Right kidney (tissue), 1 donor: Measurements from ENCODE around the gene BNIP3.
A peak's percentile ranks its signal among the peaks of the same experiment; 100 is the strongest.
"Not testable (repeated sequence)": the region's sequence is repeated elsewhere in the genome, so short reads cannot be mapped to it uniquely, and the experiment has no call there.

Source experiments
- DNase-seq: peaks from one replicate; pipeline ENCODE4 v3.0.0-alpha.2; 2016

Gene BNIP3

DNA sequence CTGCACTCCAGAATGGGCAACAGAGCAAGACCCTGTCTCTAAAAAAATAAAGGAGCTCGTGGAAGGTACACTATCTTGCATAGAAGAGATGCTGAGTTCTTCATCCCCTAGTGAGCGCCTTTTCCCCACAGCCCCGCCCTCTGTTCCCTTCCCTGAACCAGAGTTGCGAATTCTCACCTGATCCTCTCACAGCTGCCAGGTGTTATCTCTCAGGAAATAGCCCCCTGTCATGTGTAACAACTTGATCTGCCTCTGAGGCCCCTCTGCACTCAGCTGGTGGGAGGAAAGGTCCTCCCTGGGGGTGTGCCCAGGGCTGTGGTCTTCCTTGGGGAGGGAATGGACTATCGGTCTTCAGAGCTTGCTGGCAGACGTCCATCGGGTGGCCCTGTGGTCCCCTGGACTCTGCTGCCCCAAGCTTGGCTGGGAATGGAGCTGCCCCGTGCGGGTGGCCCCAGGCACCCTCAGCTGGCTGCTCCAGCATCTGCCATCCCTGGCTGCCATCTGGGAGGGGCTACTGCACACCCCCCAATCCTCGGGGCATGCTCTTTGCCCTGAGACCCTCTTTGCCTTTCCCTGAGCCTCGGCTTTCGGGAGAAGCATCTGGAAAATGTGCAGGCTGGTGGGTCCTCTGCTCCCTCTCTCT is 21.7 kb upstream of the BNIP3 start:
- DNase-seq, result no peak

DNA sequence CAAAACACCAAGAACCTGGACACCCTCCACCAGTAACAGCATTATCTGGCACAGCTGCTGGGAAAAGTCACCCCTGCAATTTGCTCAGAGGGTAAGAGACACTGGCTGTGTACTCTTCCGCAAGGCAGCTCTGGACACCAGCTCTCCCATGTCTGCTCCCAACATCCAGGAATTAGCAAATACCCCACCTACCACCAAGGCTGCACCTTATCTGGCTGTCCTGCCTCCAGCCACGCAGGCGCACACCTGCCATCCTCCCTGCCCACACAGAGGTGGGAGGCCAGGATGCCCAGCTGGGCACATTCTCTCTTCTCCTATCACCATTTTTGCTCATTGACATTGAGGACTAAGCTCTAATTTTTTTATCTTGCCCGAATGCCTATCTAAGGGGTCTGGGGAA is 20.3 kb upstream of the BNIP3 start:
- DNase-seq, result no peak

GRCh38 chr10:132001238-132001972 is 19.7 kb upstream of the BNIP3 start:
- DNase-seq, result no peak

DNA sequence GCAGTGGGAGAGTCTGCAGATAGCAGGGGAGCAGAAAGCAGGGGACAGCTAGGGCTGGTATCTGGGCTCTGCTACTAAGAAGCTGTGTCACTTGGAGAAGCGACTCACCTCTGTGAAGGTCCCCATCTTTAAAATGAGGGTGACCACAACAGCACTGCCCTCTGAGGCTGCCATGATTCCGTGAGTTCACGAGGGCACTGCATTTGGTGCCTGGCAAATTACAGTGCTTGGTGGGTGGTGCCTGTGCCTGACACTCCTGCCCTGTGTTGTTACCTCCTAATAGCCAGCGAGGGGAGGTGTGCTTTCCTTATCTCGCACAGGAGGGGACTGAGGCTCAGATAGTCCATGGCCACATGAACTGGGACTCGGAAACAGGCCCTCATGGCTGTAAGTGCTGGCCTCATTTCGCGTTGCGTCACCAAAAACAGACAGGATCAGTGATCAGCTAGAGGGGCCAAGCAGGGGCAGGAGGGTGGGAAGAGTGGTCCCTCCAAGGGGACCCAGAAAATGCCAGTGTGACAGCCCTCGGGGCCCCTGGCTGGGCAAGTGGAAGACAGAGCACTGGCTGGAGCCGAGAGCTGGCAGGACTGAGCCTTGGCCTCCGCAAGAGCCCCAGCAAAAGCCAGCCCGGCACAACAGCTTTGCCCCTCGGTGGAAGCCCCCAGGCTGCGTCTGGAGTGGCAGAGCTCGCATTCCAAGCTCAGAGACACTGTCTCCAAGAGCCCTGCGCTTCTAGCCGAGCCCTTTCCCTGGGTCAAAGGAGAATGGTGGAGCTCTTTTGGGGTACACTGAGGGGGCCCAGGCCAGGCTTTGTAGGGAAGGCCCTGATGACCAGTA is 17.3 kb upstream of the BNIP3 start:
- DNase-seq, result no peak

DNA sequence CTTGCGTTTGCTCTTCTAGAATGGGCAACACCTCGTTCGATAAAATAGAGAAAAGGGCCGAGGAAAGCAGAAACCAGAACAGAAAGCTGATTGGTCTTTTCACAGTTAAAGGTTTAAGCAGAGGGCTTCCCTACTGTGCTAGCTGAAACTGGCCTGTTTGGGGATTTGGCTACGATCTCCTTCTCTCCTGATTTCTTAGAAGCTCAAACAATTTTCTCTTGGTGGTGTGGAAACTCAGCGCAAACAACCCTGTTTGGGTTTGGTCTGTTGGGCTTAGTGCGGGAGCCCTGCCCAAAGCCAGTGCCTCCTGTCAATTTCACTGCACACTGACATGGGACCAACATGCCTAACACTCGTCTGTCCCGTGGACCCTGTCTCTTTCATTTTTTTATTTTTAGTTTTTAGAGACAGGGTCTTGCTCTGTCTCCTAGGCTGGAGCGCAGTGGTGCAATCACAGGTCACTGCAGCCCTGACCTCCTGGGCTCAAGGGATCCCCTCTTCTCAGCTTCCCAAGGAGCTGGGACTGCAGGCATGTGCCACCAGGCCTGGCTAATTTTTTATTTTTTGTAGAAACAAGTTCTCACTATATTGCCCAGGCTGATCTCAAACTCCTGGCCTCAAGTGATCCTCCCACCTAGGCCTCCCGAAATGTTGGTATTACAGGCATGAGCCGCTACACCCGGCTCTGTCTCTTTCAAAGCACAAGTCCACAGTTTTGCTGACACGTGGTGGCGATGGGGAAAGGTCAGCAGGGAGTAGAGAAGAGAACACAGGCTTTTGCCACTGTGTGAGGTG is 16.5 kb upstream of the BNIP3 start:
- DNase-seq, result no peak

GRCh38 chr10:131997366-131998049 is 15.8 kb upstream of the BNIP3 start:
- no peak for DNase-seq

DNA sequence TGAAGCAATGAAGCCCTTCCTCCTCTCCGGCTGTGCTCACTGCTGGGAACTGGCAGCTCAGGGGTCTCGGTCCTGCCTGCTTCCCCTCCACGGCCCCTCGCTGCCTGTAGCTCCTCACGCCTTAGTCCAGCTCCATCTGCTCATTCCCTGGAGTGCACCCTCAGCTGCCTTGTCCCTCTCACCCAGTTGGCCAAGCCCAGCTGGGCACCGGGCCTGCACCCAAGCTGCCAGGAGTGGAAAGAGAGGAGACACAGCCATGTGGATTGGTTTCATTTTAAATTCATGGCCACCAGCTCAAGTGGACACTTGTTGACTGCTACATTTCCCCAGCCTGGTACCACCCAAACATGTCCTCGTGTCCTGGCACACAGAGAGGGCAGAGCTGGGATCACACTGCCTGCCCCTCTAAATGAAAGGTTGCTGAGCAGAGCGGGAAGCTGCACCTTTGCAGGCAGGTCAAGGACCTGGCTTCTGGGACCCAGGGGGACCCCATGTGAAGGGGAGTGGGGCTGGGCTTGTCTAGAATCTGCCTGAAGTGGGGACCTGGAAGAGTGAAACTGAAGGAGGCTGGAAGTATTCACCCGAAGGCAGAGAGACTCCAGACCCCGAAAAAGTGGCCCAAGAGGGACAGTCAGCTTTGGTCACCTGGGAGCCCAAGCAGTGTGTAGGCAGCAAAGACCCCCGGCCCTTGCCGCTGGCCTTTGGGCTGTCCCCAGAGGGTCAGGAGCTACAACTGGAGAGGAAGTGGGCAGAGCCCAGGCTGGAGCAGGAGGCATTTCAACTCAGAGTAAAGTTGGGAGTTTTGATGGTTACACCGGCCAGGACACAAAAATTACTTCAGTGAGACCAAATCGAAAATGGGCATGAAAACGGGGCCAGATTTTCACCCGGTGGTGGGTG is 15.0 kb upstream of the BNIP3 start:
- no peak for DNase-seq

DNA sequence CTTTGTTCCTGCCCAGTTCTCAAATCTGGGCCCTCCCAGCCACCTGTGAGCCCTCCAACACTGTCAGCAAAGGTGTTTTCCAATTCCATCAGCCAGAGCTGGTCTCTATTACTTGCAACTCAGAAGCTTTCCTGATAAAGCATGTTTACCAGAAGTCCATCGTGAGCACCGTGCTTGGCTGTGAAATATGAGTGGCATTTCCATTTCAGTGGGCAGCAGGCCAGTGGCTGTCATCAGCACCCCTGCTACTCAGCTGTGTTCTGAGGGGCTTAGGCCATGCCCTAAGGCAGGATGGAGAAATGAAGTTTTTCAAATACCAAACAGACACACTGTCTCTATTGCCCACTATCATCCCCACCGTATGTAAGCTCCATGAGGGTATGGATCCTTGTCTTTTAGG is 12.7 kb upstream of the BNIP3 start:
- no peak for DNase-seq

GRCh38 chr10:131993275-131993674 is 11.6 kb upstream of the BNIP3 start:
- DNase-seq, result no peak

DNA sequence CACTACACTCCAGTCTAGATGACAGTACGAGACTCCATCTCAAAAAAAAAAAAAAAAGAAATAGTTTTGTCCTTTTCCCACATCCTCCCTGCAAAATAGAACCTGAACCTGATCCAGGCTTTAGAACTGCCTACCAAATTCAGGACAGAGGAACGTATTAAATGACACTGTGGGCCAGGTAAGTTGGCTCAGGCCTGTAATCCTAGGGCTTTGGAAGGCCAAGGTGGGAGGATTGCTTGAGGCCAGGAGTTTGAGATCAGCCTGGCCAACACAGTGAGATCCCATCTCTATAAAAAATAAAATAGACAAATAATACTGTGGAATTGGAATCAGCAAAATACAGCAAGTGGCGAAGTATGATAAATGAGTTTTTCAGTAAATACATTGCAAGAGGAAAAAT is 10.0 kb upstream of the BNIP3 start:
- DNase-seq, result no peak

GRCh38 chr10:131987786-131988185 is 6.1 kb upstream of the BNIP3 start:
- not testable (repeated sequence) for DNase-seq

DNA sequence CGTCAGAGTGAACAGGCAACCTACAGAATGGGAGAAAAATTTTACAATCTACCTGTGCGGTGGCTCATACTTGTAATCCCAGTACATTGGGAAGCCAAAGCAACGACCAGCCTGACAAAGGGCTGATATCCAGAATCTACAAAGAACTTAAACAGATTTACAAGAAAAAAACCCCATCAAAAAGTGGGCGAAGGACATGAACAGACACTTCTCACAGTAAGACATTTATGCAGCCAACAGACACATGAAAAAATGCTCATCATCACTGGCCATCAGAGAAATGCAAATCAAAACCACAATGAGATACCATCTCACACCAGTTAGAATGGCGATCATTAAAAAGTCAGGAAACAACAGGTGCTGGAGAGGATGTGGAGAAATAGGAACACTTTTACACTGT is 5.6 kb upstream of the BNIP3 start:
- DNase-seq, result not testable (repeated sequence)

- not testable (repeated sequence) for DNase-seq
Measured at GRCh38 chr10:131986851-131987250, 5.1 kb upstream of the BNIP3 start.

DNA sequence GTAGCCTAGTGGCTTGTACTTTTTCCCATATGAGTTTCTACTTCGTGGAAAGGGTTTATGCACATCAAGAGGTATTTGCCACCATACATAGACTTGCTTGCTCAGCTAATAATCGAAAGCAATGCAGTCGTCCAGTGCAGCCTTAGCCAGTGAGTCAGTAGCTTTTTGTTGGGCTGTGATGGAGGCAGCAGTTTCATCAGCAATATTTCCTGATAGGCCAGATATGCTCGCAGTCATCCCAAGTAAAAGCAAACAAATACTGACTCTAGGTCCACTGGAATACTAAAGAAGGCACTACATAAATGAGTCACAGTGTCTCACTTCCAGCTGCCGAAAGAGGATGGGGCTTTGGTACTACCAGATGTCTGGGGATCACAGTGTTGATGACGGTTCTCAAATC is 2.1 kb upstream of the BNIP3 start:
- DNase-seq, result no peak

GRCh38 chr10:131982796-131983195 is 1.1 kb upstream of the BNIP3 start:
- no peak for DNase-seq

DNA sequence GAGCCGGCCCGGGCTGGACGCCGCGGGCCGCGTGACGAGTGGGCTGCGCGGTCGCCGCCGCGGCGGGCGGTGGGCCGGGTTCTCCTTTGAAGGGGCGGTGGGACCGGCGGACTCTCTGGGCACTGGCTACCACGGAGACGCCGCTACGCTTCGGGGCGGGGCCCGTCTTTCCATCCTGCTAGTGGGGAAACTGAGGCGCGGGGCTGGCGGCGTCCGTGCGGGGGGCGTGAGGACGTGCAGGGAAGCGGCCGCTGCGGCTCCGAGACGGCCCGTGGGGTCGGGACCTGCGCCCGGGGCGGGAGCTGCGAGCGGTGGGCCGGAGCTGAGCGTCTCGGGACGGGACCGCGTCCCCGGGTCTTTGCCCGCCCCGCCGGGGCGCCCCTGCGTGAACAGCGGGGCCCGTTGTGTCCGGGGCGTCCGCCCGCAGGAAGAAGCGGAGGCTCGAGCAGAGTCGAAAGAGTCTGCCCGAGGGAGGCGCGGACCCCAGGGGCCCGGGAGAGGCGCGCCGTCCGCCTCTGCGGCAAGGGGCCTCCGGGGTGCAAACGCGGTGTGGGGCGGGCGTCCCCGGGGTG is 548 bp upstream of the BNIP3 start:
- DNase-seq, result peak; percentile 79

DNA sequence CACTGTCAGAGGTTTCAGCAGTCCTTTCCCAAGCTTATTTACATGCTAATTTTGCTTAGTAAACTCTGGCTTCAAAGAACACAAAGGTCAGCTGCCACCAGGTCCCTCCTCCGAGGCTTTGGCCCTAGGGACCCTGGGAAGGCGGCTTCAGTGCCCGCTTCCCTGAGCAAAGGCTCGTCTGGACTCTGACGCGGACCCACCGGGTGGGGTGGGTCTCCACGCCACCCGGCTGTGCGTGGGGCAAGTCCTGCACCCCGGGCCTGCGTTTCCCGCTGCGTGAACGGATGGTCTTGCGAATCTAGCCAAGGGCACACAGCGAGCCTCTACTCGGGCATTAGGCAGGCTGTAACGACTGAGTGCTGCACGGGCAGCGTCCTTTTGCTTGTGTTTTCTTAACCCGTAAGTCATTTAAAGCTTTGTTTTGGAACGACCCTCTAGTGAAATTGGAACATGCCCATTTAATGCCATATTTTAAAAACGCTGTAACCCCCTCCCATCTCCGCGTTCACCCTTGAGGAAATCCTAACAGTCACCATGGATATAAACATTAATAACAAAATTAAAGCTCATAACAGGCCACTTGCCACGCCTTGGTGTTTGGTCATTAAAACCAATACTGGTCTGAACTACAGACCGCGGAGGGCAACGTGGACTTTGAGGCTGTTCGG is 828 bp downstream of the BNIP3 start:
- peak; percentile 49 for DNase-seq

DNA sequence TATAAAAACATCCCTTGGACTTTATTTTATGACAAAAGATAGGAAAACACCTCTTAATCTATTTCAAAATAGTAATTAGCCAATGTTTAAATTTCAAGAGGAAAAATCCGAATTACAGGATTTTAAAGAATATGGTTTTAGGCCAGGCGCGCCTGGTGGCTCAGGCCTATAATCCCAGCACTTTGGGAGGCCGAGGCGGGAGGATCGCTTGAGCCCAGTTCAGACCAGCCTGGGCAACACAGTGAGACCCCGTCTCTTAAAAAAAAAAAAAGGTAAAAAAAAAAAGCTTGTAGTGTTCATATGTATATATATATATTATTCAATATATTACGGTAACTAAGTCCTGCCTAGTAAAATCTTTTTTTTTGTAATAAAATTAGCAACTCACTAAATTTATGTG is 1.4 kb downstream of the BNIP3 start:
- DNase-seq, result no peak

DNA sequence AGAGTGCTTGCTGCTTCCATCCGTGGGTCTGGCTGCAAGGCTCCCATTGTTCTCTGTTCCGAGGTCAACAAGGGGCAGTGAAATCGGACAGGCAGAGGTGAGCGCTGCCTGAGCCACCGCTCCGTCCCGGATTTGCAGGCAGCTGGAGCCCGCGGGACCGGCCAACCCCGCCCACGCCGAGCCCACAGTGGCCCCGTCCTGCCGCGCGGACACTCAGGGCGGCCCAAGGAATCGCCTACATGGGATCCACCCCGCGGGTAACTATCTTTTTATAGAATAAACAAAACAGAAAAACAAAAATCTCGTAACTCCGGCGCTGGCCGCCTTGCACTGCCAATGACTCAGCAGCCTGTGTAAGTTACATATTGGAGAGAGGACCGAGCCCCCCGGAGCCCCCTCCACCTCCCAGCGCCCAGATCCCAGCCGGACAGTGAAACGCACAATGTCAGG is 1.9 kb downstream of the BNIP3 start:
- peak; percentile 49 for DNase-seq

DNA sequence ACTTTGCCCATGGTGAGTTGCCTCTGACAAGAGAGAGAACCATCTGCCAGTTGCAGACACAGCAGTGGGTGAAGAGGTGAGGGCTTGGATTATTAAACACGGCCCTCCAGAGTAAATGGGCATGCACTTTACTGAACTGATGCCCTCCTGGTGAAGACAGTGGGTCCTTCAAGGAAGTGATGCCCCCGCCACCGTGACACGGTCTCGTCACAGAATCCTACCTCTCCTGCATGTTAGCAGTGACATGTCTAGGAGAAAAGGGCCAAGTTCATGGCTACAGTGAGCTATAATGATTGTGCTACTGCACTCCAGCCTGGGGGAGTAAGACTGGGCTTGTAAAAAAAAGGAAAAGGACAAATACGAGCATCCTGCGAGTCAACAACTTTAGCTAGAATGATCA is 2.4 kb downstream of the BNIP3 start:
- DNase-seq, result no peak
